Esophagus (tissue), 2 donors: ENCODE data around the gene RSPH1. TPM values are rescaled to one million over a fixed set of nuclear protein-coding genes. Genes with fewer than 3 reads are reported as not detected.

Source experiments
- H3K27ac ChIP-seq, 2 donors: one replicate each; pipeline ENCODE4 v1.5.1; 2013; ENCODE audit warnings: low read depth in 2 of 2, mild to moderate bottlenecking in 2 of 2, inconsistent platforms in 1 of 2, low read length in 1 of 2, moderate library complexity in 1 of 2
- H3K27me3 ChIP-seq, 2 donors: one replicate each; pipeline ENCODE4 v1.6.1; 2013; ENCODE audit warnings: low read length in 2 of 2, control low read depth in 1 of 2, mild to moderate bottlenecking in 1 of 2; ENCODE audit not compliant: insufficient read depth in 2 of 2, control insufficient read depth in 1 of 2
- H3K36me3 ChIP-seq, 2 donors: one replicate each; pipeline ENCODE4 v1.6.1; 2013; ENCODE audit warnings: low read length in 1 of 2; ENCODE audit not compliant: control insufficient read depth in 2 of 2, insufficient read depth in 2 of 2
- H3K4me1 ChIP-seq, 2 donors: one replicate each; pipeline ENCODE4 v1.6.1; 2013; ENCODE audit warnings: low read length in 1 of 2; ENCODE audit not compliant: control insufficient read depth in 2 of 2, insufficient read depth in 2 of 2
- H3K4me3 ChIP-seq, 2 donors: one replicate each; pipeline ENCODE4 v1.5.1; 2013; ENCODE audit warnings: low read length in 2 of 2, mild to moderate bottlenecking in 2 of 2, low read depth in 1 of 2, moderate library complexity in 1 of 2
- H3K9me3 ChIP-seq, 2 donors: one replicate each; pipeline ENCODE4 v1.6.1; 2013; ENCODE audit warnings: mild to moderate bottlenecking in 2 of 2, low read depth in 1 of 2, low read length in 1 of 2, moderate library complexity in 1 of 2; ENCODE audit not compliant: control insufficient read depth in 2 of 2, insufficient read depth in 1 of 2
- WGBS, 2 donors: extraction: QIAGEN DNeasy Blood & Tissue Kit; methylation state at CpG; one replicate each; pipeline ENCODE4 v1.1.7; 2013; 5-methylcytosine and 5-hydroxymethylcytosine counted together
- polyA plus RNA-seq, 2 donors: library from polyadenylated mRNA; stranded (reverse); fragments of 200-250 nt; gene quantifications; one replicate each; pipeline ENCODE4 v1.2.3, GENCODE V29; 2013
- donor health status: healthy with polysubstance abuse.
- donor health status: Bipolar disorder and iron deficiency.

Gene RSPH1
- polyA plus RNA-seq, 2 donors: 0.20 to 0.53 TPM

DNA sequence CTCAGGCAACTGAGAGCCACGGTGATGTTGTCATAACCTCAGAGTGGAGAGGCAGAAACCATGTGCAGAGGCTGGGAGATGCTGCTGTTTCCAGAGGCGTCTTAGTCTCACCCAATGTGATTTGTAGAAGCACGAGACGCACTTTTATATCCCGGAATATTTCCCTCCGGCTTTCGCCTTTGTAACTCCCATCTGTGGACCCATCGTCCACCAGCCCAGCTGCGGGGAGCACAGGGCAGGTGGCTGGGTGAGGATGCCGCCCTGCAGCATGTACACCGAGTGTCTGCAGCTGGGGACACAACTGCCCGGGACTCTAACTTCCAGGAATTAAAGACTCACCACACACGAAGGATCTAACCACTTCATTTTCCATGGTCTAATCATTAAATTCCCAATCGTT lies 48.8 kb downstream of the RSPH1 start:
- H3K9me3 ChIP-seq: no peaks in the 10 kb centered on the region
- no peak overlapping the region for H3K27ac ChIP-seq
- no peak overlapping the region for H3K4me3 ChIP-seq
- no peaks in the 10 kb centered on the region for H3K27me3 ChIP-seq
- H3K4me1 ChIP-seq: peaks cover 0 to 2% of the 10 kb centered on the region in 2 donors
- H3K36me3 ChIP-seq: no peaks in the 10 kb centered on the region
- WGBS, 2 donors: 78 to 80% methylated on average over 14 of the region's 14 CpGs

DNA sequence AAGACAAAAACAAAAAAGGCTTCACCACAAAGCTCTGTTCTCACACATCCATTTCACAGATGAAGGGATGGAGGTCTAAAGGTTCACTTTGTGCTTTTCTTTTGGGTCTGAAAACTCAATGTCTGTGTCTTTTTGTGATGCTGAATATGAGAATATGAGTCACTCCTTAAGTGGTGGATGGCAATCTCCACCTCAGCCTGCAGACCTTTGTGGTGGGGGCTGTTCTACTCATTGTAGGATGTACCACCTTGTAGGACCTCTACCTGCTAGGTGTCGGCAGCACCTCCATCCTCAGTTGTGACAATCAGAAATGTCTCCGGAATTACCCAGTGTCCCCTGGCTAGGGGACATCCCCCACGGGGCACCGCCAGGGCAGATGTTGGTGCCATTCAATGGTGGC lies 49.5 kb downstream of the RSPH1 start:
- H3K27ac ChIP-seq: no peak overlapping the region
- H3K4me1 ChIP-seq: peaks cover 0 to 2% of the 10 kb centered on the region in 2 donors
- no peaks in the 10 kb centered on the region for H3K27me3 ChIP-seq
- no peaks in the 10 kb centered on the region for H3K9me3 ChIP-seq
- H3K4me3 ChIP-seq: no peak overlapping the region
- no peaks in the 10 kb centered on the region for H3K36me3 ChIP-seq
- WGBS, 2 donors: 89 to 90% methylated on average over 4 of the region's 4 CpGs

DNA sequence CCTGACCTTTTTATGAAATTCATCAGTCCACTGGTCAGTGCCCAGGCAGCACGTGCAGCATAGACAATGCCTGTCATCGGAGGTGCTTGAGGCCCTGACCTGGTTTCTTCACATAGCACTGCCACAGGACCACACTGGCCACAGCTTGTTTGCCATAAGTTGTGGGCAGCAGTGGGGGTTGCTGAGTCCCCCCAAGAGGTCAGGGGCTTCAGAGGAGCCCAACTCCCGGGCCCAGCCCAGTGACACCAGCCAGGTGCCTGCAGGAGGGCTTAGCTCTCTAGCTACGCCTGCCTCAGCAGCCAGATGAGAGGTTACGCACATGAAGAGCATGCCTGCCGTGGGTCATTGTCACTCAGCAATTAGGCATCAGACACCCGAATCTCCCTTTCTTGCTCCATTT lies 50.7 kb downstream of the RSPH1 start:
- Histone ChIP-seq H3K36me3 (no peaks in the 10 kb centered on the region), H3K27me3 (no peaks in the 10 kb centered on the region), H3K4me1 (peaks cover 0 to 2% of the 10 kb centered on the region in 2 donors), H3K27ac (no peak overlapping the region), H3K4me3 (no peak overlapping the region), H3K9me3 (no peaks in the 10 kb centered on the region)
- WGBS, 2 donors: 86 to 91% methylated on average over 7 of the region's 7 CpGs

DNA sequence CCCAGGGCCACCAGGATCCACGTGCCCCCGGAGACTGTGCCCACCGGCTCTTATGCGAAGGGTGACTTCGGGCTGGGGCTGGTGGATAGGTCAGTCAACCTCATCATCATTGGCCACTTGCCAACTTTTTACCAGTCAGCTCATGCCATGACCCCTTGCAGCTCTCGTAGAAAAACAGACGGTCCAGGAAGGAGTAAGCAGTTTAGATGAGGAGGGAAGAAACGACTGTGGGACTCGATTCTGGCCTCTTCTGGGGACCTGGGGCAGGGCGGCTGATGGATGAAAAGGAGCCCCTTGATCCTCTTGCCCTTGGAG lies 51.3 kb downstream of the RSPH1 start:
- Histone ChIP-seq H3K4me3 (no peak overlapping the region), H3K4me1 (peaks cover 0 to 2% of the 10 kb centered on the region in 2 donors), H3K36me3 (no peaks in the 10 kb centered on the region), H3K27ac (no peak overlapping the region), H3K27me3 (no peaks in the 10 kb centered on the region), H3K9me3 (no peaks in the 10 kb centered on the region)
- 80 to 83% methylated on average over 10 of the region's 10 CpGs for WGBS, 2 donors

DNA sequence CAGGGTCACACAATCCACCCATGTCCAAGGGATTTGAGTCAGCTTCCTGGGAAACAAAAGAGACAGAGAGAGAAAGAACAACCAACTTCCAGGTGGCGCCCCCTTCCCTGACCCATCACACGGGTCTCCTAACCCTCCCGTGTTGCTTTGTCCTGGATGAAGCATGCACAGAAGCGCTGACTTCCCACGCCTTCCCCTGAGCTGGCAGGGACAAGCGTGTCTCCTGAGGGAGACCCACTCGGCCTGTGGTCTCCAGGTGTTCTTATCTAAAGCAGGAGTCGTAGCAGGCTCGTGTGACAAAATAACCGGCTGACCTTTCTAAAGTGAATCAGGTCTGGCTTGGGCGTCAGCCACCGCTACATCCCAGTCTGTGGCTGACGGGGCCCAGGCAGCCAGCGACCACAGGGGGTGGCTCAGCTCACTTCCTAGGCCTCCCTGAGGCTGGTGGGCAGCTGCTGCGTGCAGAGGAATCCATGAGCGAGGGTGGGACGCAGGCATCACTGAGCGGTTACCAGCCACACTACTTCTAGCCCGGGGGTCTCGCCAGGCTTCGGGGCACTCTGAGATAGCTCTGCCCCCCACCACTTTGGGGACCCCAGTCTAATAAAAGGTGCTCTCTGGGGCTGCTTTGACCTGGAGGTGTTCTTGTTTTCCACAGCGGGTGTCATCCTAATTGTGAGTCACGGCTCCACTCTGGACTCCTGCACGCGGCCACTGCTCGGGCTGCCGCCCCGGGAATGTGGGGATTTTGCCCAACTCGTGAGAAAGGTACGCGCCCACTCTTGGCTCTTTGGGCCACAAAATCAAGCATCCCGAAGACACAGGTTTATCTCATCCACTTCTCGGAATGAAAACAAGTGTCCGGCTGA lies 51.9 kb downstream of the RSPH1 start:
- peaks cover 0 to 2% of the 10 kb centered on the region in 2 donors for H3K4me1 ChIP-seq
- no peak overlapping the region for H3K4me3 ChIP-seq
- H3K27ac ChIP-seq: no peak overlapping the region
- no peaks in the 10 kb centered on the region for H3K36me3 ChIP-seq
- no peaks in the 10 kb centered on the region for H3K9me3 ChIP-seq
- WGBS, 2 donors: 80% methylated on average over 34 of the region's 34 CpGs
- no peaks in the 10 kb centered on the region for H3K27me3 ChIP-seq

DNA sequence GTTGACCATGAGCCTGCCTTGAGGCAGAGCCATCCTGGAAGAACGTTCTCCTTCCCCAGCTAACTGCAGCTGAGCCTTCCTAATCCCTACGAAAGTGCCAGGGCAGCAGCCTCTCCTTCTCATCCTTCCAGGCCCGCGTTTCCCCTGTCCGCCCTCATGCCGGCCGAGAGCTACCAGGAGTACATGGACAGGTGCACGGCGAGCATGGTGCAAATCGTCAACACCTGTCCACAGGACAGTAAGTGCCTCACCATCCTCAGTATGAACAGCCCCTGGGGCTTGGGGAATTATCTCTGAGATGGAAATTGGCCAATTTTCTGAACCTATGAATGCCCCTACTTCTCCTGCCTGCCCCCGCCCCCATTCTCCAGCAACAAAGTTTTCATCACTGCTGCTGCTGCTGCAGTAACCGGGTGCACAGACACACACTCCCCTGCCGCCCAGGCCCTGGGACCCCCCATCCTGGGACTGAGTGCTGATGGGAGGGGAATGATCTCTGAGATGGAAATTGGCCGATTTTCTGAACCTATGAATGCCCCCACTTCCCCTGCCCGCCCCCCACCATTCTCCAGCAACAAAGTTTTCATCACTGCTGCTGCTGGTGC lies 52.7 kb downstream of the RSPH1 start:
- no peaks in the 10 kb centered on the region for H3K36me3 ChIP-seq
- WGBS, 2 donors: 84 to 86% methylated on average over 15 of the region's 15 CpGs

DNA sequence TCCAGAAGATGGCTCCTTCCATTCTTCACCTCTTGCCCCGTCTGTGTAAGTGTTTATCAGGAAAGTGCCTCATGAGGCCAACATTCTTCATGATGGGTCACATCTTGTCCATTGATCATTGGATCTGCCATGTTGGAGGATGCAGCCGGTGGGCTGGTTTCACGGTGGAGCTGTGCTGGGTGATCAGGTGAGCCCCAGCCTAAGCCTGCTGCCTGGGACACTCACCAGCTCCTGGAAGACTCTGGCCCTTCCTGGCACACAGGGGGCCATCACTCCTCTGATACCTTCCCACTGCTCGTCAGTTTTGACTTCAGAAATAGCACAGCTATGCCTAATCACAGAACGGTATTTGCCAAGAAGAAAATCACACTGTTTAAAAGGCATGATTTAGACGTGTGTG lies 54.1 kb downstream of the RSPH1 start:
- Histone ChIP-seq H3K36me3 (no peaks in the 10 kb centered on the region), H3K27ac (no peak overlapping the region), H3K27me3 (no peaks in the 10 kb centered on the region), H3K4me1 (no peaks in the 10 kb centered on the region), H3K4me3 (no peak overlapping the region), H3K9me3 (peaks cover 0 to 4% of the 10 kb centered on the region in 2 donors)
- 74 to 81% methylated on average over 6 of the region's 6 CpGs for WGBS, 2 donors

More for the DNA sequence above, 52.7 kb downstream of the RSPH1 start:
- Histone ChIP-seq H3K27ac (no peak overlapping the region), H3K4me1 (peaks cover 0 to 2% of the 10 kb centered on the region in 2 donors), H3K9me3 (no peaks in the 10 kb centered on the region), H3K27me3 (no peaks in the 10 kb centered on the region), H3K4me3 (no peak overlapping the region)

DNA sequence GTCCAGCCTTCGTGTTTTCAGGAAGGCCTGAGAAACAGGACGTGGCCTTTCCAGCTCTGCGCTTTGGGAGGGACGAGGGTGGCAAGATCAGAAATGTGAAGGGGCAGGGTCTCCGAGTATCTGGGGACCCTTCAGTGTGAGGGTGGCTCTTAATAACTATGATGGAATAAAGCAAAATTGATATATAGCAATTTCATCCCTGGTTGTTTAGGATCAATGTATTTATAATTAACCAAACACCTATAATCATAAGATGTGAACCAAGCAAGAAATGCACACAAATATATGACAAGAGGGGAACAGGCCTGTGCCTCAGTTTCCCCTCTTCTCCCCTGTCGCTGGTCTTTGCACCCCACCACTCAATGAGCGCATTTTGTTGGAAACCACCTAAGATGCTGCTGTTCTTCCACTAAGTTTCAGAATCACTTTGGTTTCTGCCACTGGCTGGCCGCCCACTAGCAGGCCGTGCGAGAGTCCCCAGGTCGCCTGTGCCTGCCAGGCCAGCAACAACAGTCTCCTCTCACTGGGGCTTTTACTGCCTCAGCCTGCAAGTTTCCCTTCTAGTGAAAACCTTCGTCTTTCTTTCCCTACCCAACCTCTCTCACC lies 55.7 kb downstream of the RSPH1 start:
- Histone ChIP-seq H3K27ac (no peak overlapping the region), H3K36me3 (no peaks in the 10 kb centered on the region), H3K27me3 (no peaks in the 10 kb centered on the region), H3K4me3 (no peak overlapping the region), H3K4me1 (no peaks in the 10 kb centered on the region), H3K9me3 (peaks cover 0 to 6% of the 10 kb centered on the region in 2 donors)
- 78 to 79% methylated on average over 12 of the region's 12 CpGs for WGBS, 2 donors

DNA sequence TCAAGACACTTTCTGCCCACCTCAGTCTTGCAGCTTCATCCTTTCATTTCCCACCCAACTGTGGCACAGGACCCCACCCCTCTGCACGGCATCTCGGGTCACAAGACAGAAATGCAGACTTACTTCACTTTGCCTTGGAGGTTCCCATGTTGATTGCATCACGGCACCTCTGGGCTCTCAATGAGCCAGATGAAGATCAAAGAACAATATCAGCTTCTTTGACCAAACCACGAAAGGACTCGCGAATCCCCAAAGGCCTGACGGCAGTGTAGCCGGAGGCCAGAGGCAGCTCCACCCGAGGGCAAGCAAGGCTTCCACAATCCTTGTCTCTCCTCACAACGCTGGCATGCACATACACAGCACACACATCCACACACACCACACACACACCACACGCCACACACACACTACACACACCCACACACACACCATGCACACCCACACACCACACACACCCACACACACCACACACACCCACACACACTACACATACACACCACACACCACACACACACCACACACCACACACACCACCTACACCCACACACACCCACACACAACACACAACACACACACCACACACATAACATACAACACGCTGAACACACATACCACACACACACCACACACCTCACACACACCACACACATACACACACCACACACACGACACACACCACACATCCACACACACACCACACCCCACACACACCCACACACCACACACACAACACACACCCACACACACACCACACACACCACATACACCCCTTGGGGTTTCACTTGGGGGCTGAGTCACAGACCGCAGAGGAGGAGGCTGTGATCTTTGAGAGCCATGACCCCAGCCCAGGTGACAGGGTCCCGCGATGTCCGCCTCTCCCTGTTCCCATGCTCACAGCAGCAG lies 56.5 kb downstream of the RSPH1 start:
- WGBS, 2 donors: 67 to 75% methylated on average over 17 of the region's 17 CpGs
- no peaks in the 10 kb centered on the region for H3K27me3 ChIP-seq
- no peak overlapping the region for H3K4me3 ChIP-seq
- H3K4me1 ChIP-seq: no peaks in the 10 kb centered on the region
- H3K36me3 ChIP-seq: no peaks in the 10 kb centered on the region
- no peak overlapping the region for H3K27ac ChIP-seq
- H3K9me3 ChIP-seq: peaks cover 0 to 6% of the 10 kb centered on the region in 2 donors
